Thoracic aorta (tissue), 2 donors: ENCODE data around the gene IGF2BP1. TPM values are rescaled to one million over a fixed set of nuclear protein-coding genes. Genes with fewer than 3 reads are reported as not detected.

Source experiments
- ATAC-seq: fragments of 150-250 bp; one replicate; pipeline ENCODE4 v1.8.0; 2017; ENCODE audit warnings: low read depth; ENCODE audit not compliant: insufficient number of reproducible peaks, low FRiP score
- DNase-seq: peaks from one replicate; pipeline ENCODE4 v3.0.0-alpha.2; 2020; ENCODE audit warnings: low spot score
- H3K27ac ChIP-seq, 2 donors: fragments of 200-600 bp; sonication (generic); 1 replicate in 1 of 2; 2 replicates in 1 of 2; pipeline ENCODE4 v1.5.1; 2016; ENCODE audit warnings: mild to moderate bottlenecking in 2 of 2, moderate library complexity in 2 of 2
- H3K27me3 ChIP-seq: fragments of 200-600 bp; sonication (generic); replicated peaks from 2 replicates; pipeline ENCODE4 v1.6.0; 2016; ENCODE audit warnings: mild to moderate bottlenecking; ENCODE audit not compliant: insufficient read depth
- H3K36me3 ChIP-seq: fragments of 200-600 bp; sonication (generic); one replicate; pipeline ENCODE4 v1.5.1; 2016
- H3K4me1 ChIP-seq, 2 donors: fragments of 200-600 bp; sonication (generic); 1 replicate in 1 of 2; 2 replicates in 1 of 2; pipeline versions ENCODE4 v1.5.1 to v1.6.0; 2016; ENCODE audit warnings: low read depth in 2 of 2, mild to moderate bottlenecking in 1 of 2; ENCODE audit not compliant: control insufficient read depth in 1 of 2
- H3K4me3 ChIP-seq: fragments of 200-600 bp; sonication (generic); 2 replicates; pipeline ENCODE4 v1.5.1; 2016; ENCODE audit warnings: mild to moderate bottlenecking
- H3K9me3 ChIP-seq: fragments of 200-600 bp; sonication (generic); 2 replicates; pipeline ENCODE4 v1.5.1; 2016
- CTCF ChIP-seq: fragments of 200-600 bp; sonication (generic); IDR thresholded peaks from one replicate; pipeline ENCODE4 v1.5.1; 2019; ENCODE audit warnings: antibody characterized with exemption
- total RNA-seq, 2 donors: library from RNA; depleted of rRNA; stranded (reverse); fragments of >200 nt; gene quantifications; one replicate each; pipeline versions ENCODE4 v1.1.0 to v1.2.3, GENCODE V29; 2016

Gene IGF2BP1
- total RNA-seq, 2 donors from 2014 or later: 0.07 TPM; not detected in 1

DNA sequence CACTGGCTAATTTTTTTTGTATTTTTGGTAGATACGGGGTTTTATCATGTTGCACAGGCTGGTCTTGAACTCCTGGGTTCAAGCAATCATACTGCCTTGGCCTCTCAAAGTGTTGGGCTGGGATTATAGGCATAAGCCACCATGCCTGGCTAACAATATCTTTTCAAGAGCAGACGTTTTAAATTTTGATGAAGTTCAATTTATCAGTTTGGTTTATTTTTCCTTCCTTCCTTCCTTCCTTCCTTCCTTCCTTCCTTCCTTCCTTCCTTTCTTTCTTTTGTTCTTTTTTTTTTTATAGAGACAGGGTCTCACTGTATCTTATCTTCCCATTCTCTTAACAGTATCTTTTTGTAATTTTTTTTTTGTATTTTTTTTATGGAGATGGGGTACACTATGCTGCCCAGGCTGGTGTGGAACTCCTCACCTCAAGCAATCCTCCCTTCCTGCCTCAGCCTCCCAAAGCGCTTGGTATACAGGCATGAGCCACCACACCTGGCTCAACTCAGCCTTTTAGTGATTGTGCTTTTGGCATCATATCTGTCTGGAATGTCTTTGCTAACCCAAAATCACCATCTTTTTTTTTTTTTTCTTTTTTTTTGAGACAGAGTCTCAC is 15.2 kb upstream of the IGF2BP1 start:
- no peak for TF ChIP-seq CTCF
- Histone ChIP-seq H3K27me3 (no peaks in the 10 kb centered on the region), H3K9me3 (peaks cover 7% of the 10 kb centered on the region), H3K4me1 (no peaks in the 10 kb centered on the region), H3K36me3 (no peaks in the 10 kb centered on the region), H3K27ac (no peak overlapping the region), H3K4me3 (no peak overlapping the region)
- DNase-seq (no peak), ATAC-seq (no peak)

GRCh38 chr17:48985436-48986245 is 11.5 kb upstream of the IGF2BP1 start:
- no peak for ATAC-seq
- no peaks in the 10 kb centered on the region for H3K4me1 ChIP-seq
- no peak for DNase-seq
- peaks cover 7% of the 10 kb centered on the region for H3K9me3 ChIP-seq
- no peak overlapping the region for H3K4me3 ChIP-seq
- no peak for TF ChIP-seq CTCF
- no peak overlapping the region for H3K27ac ChIP-seq
- no peaks in the 10 kb centered on the region for H3K36me3 ChIP-seq
- no peaks in the 10 kb centered on the region for H3K27me3 ChIP-seq

DNA sequence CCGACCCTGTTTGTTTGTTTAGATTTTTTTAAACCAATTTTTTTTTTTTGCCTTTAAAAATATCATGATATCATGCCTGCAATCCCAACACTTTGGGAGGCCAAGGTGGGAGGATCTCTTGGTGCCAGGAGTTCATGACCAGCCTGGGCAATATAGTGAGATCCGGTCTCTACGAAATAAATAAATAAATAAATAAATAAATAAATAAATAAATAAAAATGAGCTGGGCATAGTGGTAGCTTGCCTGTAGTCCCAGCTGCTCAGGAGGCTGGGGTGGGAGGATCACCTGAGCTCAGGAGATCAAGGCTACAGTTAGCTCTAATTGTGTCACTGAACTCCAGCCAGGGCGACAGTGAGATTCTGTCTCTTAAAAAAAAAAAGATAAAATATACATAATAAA is 8.1 kb upstream of the IGF2BP1 start:
- no peak overlapping the region for H3K4me3 ChIP-seq
- no peaks in the 10 kb centered on the region for H3K9me3 ChIP-seq
- H3K36me3 ChIP-seq: no peaks in the 10 kb centered on the region
- DNase-seq (no peak), ATAC-seq (no peak)
- no peak for TF ChIP-seq CTCF
- no peaks in the 10 kb centered on the region for H3K4me1 ChIP-seq
- no peak overlapping the region for H3K27ac ChIP-seq
- peaks cover 20% of the 10 kb centered on the region for H3K27me3 ChIP-seq

GRCh38 chr17:48990882-48991357 is 6.3 kb upstream of the IGF2BP1 start:
- no peaks in the 10 kb centered on the region for H3K36me3 ChIP-seq
- no peak for DNase-seq
- peaks cover 36% of the 10 kb centered on the region for H3K27me3 ChIP-seq
- no peak overlapping the region for H3K4me3 ChIP-seq
- peaks cover 0 to 5% of the 10 kb centered on the region in 2 donors for H3K4me1 ChIP-seq
- H3K9me3 ChIP-seq: no peaks in the 10 kb centered on the region
- no peak overlapping the region for H3K27ac ChIP-seq
- ATAC-seq: no peak
- TF ChIP-seq CTCF: no peak

GRCh38 chr17:48992444-48992843 is 4.7 kb upstream of the IGF2BP1 start:
- peaks cover 9 to 20% of the 10 kb centered on the region in 2 donors for H3K4me1 ChIP-seq
- no peak for DNase-seq
- no peak for TF ChIP-seq CTCF
- ATAC-seq: no peak
- H3K9me3 ChIP-seq: no peaks in the 10 kb centered on the region
- no peak overlapping the region for H3K27ac ChIP-seq
- H3K4me3 ChIP-seq: no peak overlapping the region
- no peaks in the 10 kb centered on the region for H3K36me3 ChIP-seq
- peaks cover 46% of the 10 kb centered on the region for H3K27me3 ChIP-seq
